PFSK-1 (cell line): Measurements from ENCODE around the gene FABP6.

ENCODE experiments used
- POLR2AphosphoS5 ChIP-seq: IDR thresholded peaks from 2 replicates; pipeline ENCODE4 v1.6.1; 2012; ENCODE audit warnings: low read depth, mild to moderate bottlenecking, control low read depth, low read length, moderate library complexity
- REST ChIP-seq, 2 experiments: IDR thresholded peaks; 2 replicates each; pipeline versions ENCODE4 v1.6.1 to v1.8.0; 2011 to 2012; ENCODE audit warnings: low read depth in 2 of 2, low read length in 2 of 2, control low read depth in 1 of 2, inconsistent platforms in 1 of 2, mild to moderate bottlenecking in 1 of 2, moderate library complexity in 1 of 2; ENCODE audit not compliant: insufficient read depth in 1 of 2
- SIN3A ChIP-seq: IDR thresholded peaks from 2 replicates; pipeline ENCODE4 v1.6.1; 2012; ENCODE audit warnings: mild to moderate bottlenecking, low read length, moderate library complexity, borderline replicate concordance; ENCODE audit not compliant: insufficient read depth
- TAF1 ChIP-seq: IDR thresholded peaks from 2 replicates; pipeline ENCODE4 v1.6.1; 2012; ENCODE audit warnings: low read length, control low read depth, borderline replicate concordance; ENCODE audit not compliant: insufficient read depth

GRCh38 chr5:160229190-160229742 is at the start of gene FABP6:
- TF ChIP-seq POLR2AphosphoS5 (no peak), SIN3A (no peak), REST (IDR thresholded peaks at IDR 0.05; ENCODE audit: insufficient read depth in 1 of 2, low read depth in 2 of 2, low read length in 2 of 2) (no peak), TAF1 (no peak)
